ENCODE results near the gene WBP11. TPM values are rescaled to one million over a fixed set of nuclear protein-coding genes. Genes with fewer than 3 reads are reported as not detected.

The WBP11 gene
- total and polyA plus RNA-seq, 2 of the 13 experiments (the other 11 are each of a cell fraction or from before 2014, with no cell fraction given) = 7.6 to 31.0 TPM

- TF ChIP-seq SNAPC4 (CRISPR knock-in tag; IDR thresholded peaks at IDR 0.05) = peak; percentile 5; the same call in 1 of the 2 replicates
- TF ChIP-seq MED8 (CRISPR knock-in tag; IDR thresholded peaks at IDR 0.05; ENCODE audit: insufficient replicate concordance) = peak; percentile 21
- TF ChIP-seq ARID2 (CRISPR knock-in tag; IDR thresholded peaks at IDR 0.05; ENCODE audit: borderline replicate concordance) = peak; percentile 64
- TF ChIP-seq, protein P1, sequence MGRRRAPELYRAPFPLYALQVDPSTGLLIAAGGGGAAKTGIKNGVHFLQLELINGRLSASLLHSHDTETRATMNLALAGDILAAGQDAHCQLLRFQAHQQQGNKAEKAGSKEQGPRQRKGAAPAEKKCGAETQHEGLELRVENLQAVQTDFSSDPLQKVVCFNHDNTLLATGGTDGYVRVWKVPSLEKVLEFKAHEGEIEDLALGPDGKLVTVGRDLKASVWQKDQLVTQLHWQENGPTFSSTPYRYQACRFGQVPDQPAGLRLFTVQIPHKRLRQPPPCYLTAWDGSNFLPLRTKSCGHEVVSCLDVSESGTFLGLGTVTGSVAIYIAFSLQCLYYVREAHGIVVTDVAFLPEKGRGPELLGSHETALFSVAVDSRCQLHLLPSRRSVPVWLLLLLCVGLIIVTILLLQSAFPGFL (CRISPR knock-in tag; IDR thresholded peaks at IDR 0.05) = peak; percentile 56; the same call in 1 of the 2 replicates
- TF ChIP-seq, protein P2, sequence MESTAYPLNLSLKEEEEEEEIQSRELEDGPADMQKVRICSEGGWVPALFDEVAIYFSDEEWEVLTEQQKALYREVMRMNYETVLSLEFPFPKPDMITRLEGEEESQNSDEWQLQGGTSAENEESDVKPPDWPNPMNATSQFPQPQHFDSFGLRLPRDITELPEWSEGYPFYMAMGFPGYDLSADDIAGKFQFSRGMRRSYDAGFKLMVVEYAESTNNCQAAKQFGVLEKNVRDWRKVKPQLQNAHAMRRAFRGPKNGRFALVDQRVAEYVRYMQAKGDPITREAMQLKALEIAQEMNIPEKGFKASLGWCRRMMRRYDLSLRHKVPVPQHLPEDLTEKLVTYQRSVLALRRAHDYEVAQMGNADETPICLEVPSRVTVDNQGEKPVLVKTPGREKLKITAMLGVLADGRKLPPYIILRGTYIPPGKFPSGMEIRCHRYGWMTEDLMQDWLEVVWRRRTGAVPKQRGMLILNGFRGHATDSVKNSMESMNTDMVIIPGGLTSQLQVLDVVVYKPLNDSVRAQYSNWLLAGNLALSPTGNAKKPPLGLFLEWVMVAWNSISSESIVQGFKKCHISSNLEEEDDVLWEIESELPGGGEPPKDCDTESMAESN (CRISPR knock-in tag; conservative IDR thresholded peaks at IDR 0.05) = no peak
- no peak for TF ChIP-seq NKX3-1 (CRISPR knock-in tag; IDR thresholded peaks at IDR 0.05)
- no peak for TF ChIP-seq SMC3 (IDR thresholded peaks at IDR 0.05; ENCODE audit: low read length)
- no peak for TF ChIP-seq GMEB2 (CRISPR knock-in tag; IDR thresholded peaks at IDR 0.05; ENCODE audit: low read depth)
- no peak for TF ChIP-seq ETV6 (CRISPR knock-in tag; conservative IDR thresholded peaks at IDR 0.05)
- 0 out of 2 replicates have a peak, but pooled peaks have one; percentile 8 for TF ChIP-seq ZNF234 (CRISPR knock-in tag; conservative IDR thresholded peaks at IDR 0.05)
- no peak for TF ChIP-seq SIX4 (CRISPR knock-in tag; IDR thresholded peaks at IDR 0.05)
- no peak for TF ChIP-seq NFE2L1 (CRISPR knock-in tag; IDR thresholded peaks at IDR 0.05; ENCODE audit: borderline replicate concordance)
- TF ChIP-seq RBAK (CRISPR knock-in tag; IDR thresholded peaks at IDR 0.05) = no peak
- TF ChIP-seq MBD4 (IDR thresholded peaks at IDR 0.05; ENCODE audit: borderline replicate concordance, low read length) = no peak
- TF ChIP-seq SMYD3 (CRISPR knock-in tag; IDR thresholded peaks at IDR 0.05) = 0 out of 2 replicates have a peak, but pooled peaks have one; percentile 56
- TF ChIP-seq MAF1 (CRISPR knock-in tag; IDR thresholded peaks at IDR 0.05; ENCODE audit: borderline replicate concordance) = no peak
- 0 out of 2 replicates have a peak, but pooled peaks have one; percentile 2 for TF ChIP-seq ZBTB33 (CRISPR knock-in tag; IDR thresholded peaks at IDR 0.05)
- TF ChIP-seq NRL (CRISPR knock-in tag; IDR thresholded peaks at IDR 0.05; ENCODE audit: borderline replicate concordance) = no peak
- TF ChIP-seq MZF1 (CRISPR knock-in tag; IDR thresholded peaks at IDR 0.05; ENCODE audit: borderline replicate concordance) = no peak
These were observed 33.8 kb downstream of the WBP11 start (continued) for GRCh38 chr12:14769466-14769968.
